Osteocyte (in vitro differentiated cells): ENCODE results near the gene HIVEP3. TPM values are rescaled to one million over a fixed set of nuclear protein-coding genes. Genes with fewer than 3 reads are reported as not detected.

Experiments
- DNase-seq: peaks from one replicate; pipeline ENCODE4 v3.0.0; 2021; ENCODE audit warnings: mixed read lengths; ENCODE audit not compliant: unreplicated experiment; ENCODE audit errors: extremely low spot score
- H3K27ac Mint-ChIP-seq: one replicate; pipeline ENCODE4 v1.8.0; 2021; ENCODE audit warnings: mild to moderate bottlenecking, mixed read lengths; ENCODE audit not compliant: unreplicated experiment
- H3K27me3 Mint-ChIP-seq: one replicate; pipeline ENCODE4 v1.8.0; 2021; ENCODE audit warnings: mixed read lengths; ENCODE audit not compliant: unreplicated experiment
- H3K36me3 Mint-ChIP-seq: one replicate; pipeline ENCODE4 v1.8.0; 2021; ENCODE audit warnings: mixed read lengths; ENCODE audit not compliant: unreplicated experiment
- H3K4me1 Mint-ChIP-seq: one replicate; pipeline ENCODE4 v1.8.0; 2021; ENCODE audit warnings: mixed read lengths; ENCODE audit not compliant: unreplicated experiment
- H3K4me3 Mint-ChIP-seq: one replicate; pipeline ENCODE4 v1.8.0; 2021; ENCODE audit warnings: mild to moderate bottlenecking, moderate library complexity, mixed read lengths; ENCODE audit not compliant: unreplicated experiment
- H3K9me3 Mint-ChIP-seq: one replicate; pipeline ENCODE4 v1.8.0; 2021; ENCODE audit warnings: mixed read lengths; ENCODE audit not compliant: unreplicated experiment
- CTCF ChIP-seq: fragments of 200-600 bp; sonication (generic); IDR thresholded peaks from 2 replicates; pipeline ENCODE4 v1.5.0; 2021; ENCODE audit warnings: antibody characterized with exemption, mild to moderate bottlenecking, moderate library complexity
- total RNA-seq: library from RNA; stranded (reverse); gene quantifications from 2 replicates; pipeline ENCODE4 v1.2.1, GENCODE V29; 2021

Gene HIVEP3
- total RNA-seq, 1 donor from 2014 or later: 0.97 TPM

DNA sequence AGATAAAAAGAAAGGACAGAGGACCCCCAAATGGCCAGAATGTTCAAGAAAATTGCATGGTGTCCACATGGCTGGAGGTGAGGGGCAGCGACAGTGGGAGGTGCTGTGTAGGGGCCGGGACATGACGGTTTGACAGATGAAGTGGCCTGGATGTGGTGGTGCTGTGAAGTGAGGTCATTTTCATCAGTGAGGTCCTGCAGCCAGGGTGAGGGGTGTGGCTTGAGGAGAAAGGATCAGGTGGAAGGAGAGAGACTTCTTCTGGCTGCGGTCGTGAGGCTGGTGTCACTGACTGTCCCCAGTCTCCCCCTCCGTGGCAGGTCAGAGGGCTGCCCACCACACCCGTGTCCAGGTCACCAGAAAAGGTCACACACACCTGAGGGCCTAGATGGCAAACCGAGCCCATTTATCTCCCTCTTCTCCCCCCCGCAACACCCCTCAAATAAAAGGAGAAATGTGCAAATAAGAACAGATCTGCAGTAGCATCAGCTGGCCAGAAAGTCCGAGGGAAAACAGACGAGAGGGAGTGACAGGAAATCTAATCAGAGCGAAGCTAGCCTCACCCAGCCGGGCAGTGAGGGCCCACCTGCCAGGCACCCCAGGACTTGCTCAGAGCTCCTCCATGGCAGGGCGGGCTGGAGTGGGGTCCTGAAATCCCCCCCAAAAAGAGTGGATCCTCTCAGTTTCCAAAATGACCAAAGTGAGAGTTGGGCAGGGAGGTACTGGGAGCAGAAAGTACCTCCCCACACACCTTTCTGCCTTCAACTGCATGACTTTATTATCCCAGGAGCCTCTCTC lies 285.7 kb downstream of the HIVEP3 start:
- Mint-ChIP-seq H3K9me3 (no peaks in the 10 kb centered on the region), H3K27ac (no peak overlapping the region), H3K36me3 (no peaks in the 10 kb centered on the region), H3K4me1 (peaks cover 29% of the 10 kb centered on the region), H3K27me3 (no peaks in the 10 kb centered on the region), H3K4me3 (no peak overlapping the region)
- TF ChIP-seq CTCF: no peak
- DNase-seq: no peak

DNA sequence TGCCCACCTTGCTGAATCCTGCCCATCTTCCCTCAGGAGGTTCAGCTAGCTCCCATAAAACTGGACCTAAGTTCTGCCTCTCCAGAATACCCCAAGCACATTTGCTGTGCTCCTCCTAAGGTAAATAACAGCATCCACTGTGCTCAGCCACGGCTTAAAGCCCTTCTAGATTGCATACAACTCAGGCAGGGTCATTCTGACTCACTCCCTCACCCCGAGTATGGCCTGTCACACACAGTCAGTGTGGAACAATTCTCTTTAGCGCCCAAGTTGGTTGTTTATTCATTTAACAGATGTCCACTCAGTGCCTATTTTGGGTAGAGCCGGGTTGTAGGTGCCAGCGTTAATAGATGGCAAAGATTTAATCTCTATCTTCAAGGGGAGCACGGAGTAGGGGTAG lies 286.8 kb downstream of the HIVEP3 start:
- Mint-ChIP-seq H3K27ac (no peak overlapping the region), H3K4me1 (peaks cover 32% of the 10 kb centered on the region), H3K4me3 (no peak overlapping the region), H3K9me3 (no peaks in the 10 kb centered on the region), H3K36me3 (no peaks in the 10 kb centered on the region), H3K27me3 (no peaks in the 10 kb centered on the region)
- TF ChIP-seq CTCF: no peak
- no peak for DNase-seq

DNA sequence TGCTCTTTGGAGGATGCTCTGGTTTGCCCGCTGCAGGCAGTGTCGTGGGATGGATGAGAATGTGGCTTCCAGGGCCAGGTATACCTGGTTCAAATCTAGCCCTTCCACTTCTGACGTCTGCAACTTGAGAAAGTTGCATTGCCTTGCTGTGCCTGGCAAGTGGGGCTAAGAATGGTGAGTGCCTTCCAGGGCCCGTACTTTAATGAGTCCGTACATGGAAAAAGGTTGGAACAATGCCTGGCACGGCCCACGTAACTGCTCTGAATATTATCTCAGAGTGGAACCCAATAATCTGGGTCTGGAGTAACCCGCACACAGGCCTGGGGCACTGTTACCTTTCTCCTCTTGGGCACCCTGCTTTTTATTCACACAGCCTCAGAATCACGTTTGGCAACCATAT lies 287.6 kb downstream of the HIVEP3 start:
- no peak for TF ChIP-seq CTCF
- Mint-ChIP-seq H3K4me1 (peaks cover 40% of the 10 kb centered on the region), H3K36me3 (no peaks in the 10 kb centered on the region), H3K27ac (no peak overlapping the region), H3K4me3 (no peak overlapping the region), H3K9me3 (no peaks in the 10 kb centered on the region), H3K27me3 (no peaks in the 10 kb centered on the region)
- DNase-seq: no peak

- H3K36me3 Mint-ChIP-seq: no peaks in the 10 kb centered on the region
- peak overlapping the region; percentile 27 for H3K27ac Mint-ChIP-seq
- TF ChIP-seq CTCF: no peak
- no peak for DNase-seq
- H3K4me3 Mint-ChIP-seq: no peak overlapping the region
- H3K27me3 Mint-ChIP-seq: no peaks in the 10 kb centered on the region
- H3K4me1 Mint-ChIP-seq: peaks cover 45% of the 10 kb centered on the region
- no peaks in the 10 kb centered on the region for H3K9me3 Mint-ChIP-seq
Measured at GRCh38 chr1:41629571-41629970, 289.2 kb downstream of the HIVEP3 start.

DNA sequence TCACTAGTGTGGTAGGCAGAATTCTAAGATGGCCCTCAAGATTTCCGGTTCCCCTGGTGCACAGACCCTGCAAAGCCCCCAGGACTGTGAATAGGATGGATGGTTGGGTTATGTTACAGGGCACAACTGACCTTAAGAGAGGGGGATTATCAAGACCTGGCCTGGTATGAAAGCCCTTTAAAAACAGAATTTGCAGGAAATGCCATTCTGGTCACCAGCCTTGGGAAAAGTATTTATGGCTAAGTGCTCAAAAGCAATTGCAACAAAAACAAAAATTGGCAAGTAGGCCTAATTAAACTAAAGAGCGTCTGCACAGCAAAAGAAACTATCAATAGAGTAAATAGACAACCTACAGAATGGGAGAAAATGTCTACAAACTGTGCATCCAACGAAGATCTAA lies 289.6 kb downstream of the HIVEP3 start:
- no peak for DNase-seq
- no peak for TF ChIP-seq CTCF
- no peaks in the 10 kb centered on the region for H3K36me3 Mint-ChIP-seq
- peak overlapping the region; percentile 27 for H3K27ac Mint-ChIP-seq
- no peaks in the 10 kb centered on the region for H3K27me3 Mint-ChIP-seq
- peaks cover 45% of the 10 kb centered on the region for H3K4me1 Mint-ChIP-seq
- H3K9me3 Mint-ChIP-seq: no peaks in the 10 kb centered on the region
- H3K4me3 Mint-ChIP-seq: no peak overlapping the region
